MM.1S (cell line): ENCODE data around the gene KRTAP12-1.

Experiments used
- DNase-seq: peaks from one replicate; pipeline ENCODE4 v3.0.0-alpha.2; 2015
- H2AFZ ChIP-seq: fragments of 300-600 bp; sonication (generic); 2 replicates; pipeline ENCODE4 v1.6.0; 2016; ENCODE audit warnings: antibody characterized with exemption, low read length
- H3F3A ChIP-seq: fragments of 300-600 bp; sonication (generic); 2 replicates; pipeline ENCODE4 v1.6.1; 2016; ENCODE audit warnings: mild to moderate bottlenecking, antibody characterized with exemption, low read length, moderate library complexity, mixed read lengths; ENCODE audit not compliant: insufficient read depth
- H3K27ac ChIP-seq: fragments of 300-600 bp; sonication (generic); 2 replicates; pipeline ENCODE4 v1.5.1; 2016; ENCODE audit warnings: mild to moderate bottlenecking, low read length
- H3K27me3 ChIP-seq: fragments of 300-600 bp; sonication (generic); replicated peaks from 2 replicates; pipeline ENCODE4 v1.6.0; 2016; ENCODE audit warnings: low read length; ENCODE audit not compliant: insufficient read depth
- H3K36me3 ChIP-seq: fragments of 300-600 bp; sonication (generic); replicated peaks from 2 replicates; pipeline ENCODE4 v1.6.1; 2016; ENCODE audit warnings: mild to moderate bottlenecking, low read length, mixed read lengths; ENCODE audit not compliant: insufficient read depth
- H3K4me1 ChIP-seq: fragments of 300-600 bp; sonication (generic); 2 replicates; pipeline ENCODE4 v1.6.1; 2016; ENCODE audit warnings: low read length, mixed read lengths
- H3K4me2 ChIP-seq: fragments of 300-600 bp; sonication (generic); 2 replicates; pipeline ENCODE4 v1.6.0; 2016; ENCODE audit warnings: low read depth, low read length
- H3K4me3 ChIP-seq: fragments of 300-600 bp; sonication (generic); 2 replicates; pipeline ENCODE4 v1.5.1; 2016; ENCODE audit warnings: low read length, mixed read lengths
- H3K79me2 ChIP-seq: fragments of 300-600 bp; sonication (generic); 2 replicates; pipeline ENCODE4 v1.6.1; 2016; ENCODE audit warnings: mixed run types, low read length, mixed read lengths
- H3K9ac ChIP-seq: fragments of 300-600 bp; sonication (generic); 2 replicates; pipeline ENCODE4 v1.6.1; 2016; ENCODE audit warnings: low read length, mixed read lengths
- H3K9me2 ChIP-seq: fragments of 300-600 bp; sonication (generic); replicated peaks from 2 replicates; pipeline ENCODE4 v1.6.1; 2016; ENCODE audit warnings: mild to moderate bottlenecking, low read length, mixed read lengths; ENCODE audit not compliant: insufficient read depth
- H3K9me3 ChIP-seq: fragments of 300-600 bp; sonication (generic); replicated peaks from 2 replicates; pipeline ENCODE4 v1.6.1; 2016; ENCODE audit warnings: mild to moderate bottlenecking, low read length, mixed read lengths; ENCODE audit not compliant: insufficient read depth
- H4K20me1 ChIP-seq: fragments of 300-600 bp; sonication (generic); 2 replicates; pipeline ENCODE4 v1.6.1; 2016; ENCODE audit warnings: mild to moderate bottlenecking, low read length, moderate library complexity, mixed read lengths; ENCODE audit not compliant: insufficient read depth
- CTCF ChIP-seq: fragments of 300-600 bp; sonication (generic); IDR thresholded peaks from 2 replicates; pipeline ENCODE4 v1.5.1; 2016; ENCODE audit warnings: antibody characterized with exemption, low read length, mixed read lengths
- EZH2 ChIP-seq: fragments of 300-600 bp; sonication (generic); optimal IDR thresholded peaks from 2 replicates; pipeline ENCODE3; 2017; ENCODE audit warnings: low read depth, mild to moderate bottlenecking, antibody characterized with exemption, low read length, mixed read lengths
- EZH2phosphoT487 ChIP-seq: fragments of 300-600 bp; sonication (generic); IDR thresholded peaks from 2 replicates; pipeline ENCODE4 v1.6.1; 2018; ENCODE audit warnings: antibody characterized with exemption, low read length

The KRTAP12-1 gene

DNA sequence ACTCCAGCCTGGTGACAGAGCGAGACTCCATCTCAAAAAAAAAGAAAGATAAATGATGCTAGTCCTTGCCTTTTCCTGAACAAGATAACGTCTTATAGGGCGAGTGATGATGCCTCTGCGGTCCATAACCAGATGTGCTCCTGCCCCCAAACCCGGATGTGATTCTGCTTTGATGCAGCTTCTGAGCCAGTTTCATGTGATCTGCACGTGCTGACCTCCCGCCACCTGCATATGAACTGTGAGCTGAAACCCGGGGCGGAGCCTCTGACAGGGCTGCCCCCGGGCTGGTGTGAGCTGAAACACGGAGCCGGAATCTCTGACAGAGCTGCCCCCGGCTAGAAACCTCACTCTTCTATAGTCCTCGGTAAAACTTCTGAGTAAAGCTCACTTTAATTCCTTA is 28.8 kb downstream of the KRTAP12-1 start:
- H4K20me1 ChIP-seq = no peaks in the 10 kb centered on the region
- no peak overlapping the region for H3K9ac ChIP-seq
- peak; percentile 40 for DNase-seq
- H3K79me2 ChIP-seq = no peaks in the 10 kb centered on the region
- no peaks in the 10 kb centered on the region for H3K36me3 ChIP-seq
- peaks cover 83% of the 10 kb centered on the region for H3K27me3 ChIP-seq
- H2AFZ ChIP-seq = no peak overlapping the region
- no peaks in the 10 kb centered on the region for H3K4me1 ChIP-seq
- H3K4me2 ChIP-seq = no peak overlapping the region
- H3K4me3 ChIP-seq = no peak overlapping the region
- no peak overlapping the region for H3K27ac ChIP-seq
- TF ChIP-seq EZH2phosphoT487 (no peak), CTCF (no peak), EZH2 (no peak)
- H3K9me3 ChIP-seq = no peaks in the 10 kb centered on the region
- no peaks in the 10 kb centered on the region for H3F3A ChIP-seq
- H3K9me2 ChIP-seq = no peaks in the 10 kb centered on the region

GRCh38 chr21:44650973-44651675 is 30.8 kb downstream of the KRTAP12-1 start:
- Histone ChIP-seq H4K20me1 (no peaks in the 10 kb centered on the region), H3K4me1 (no peaks in the 10 kb centered on the region), H3K9me3 (no peaks in the 10 kb centered on the region), H3F3A (no peaks in the 10 kb centered on the region), H3K4me2 (no peak overlapping the region), H3K4me3 (no peak overlapping the region), H3K9ac (no peak overlapping the region), H3K36me3 (no peaks in the 10 kb centered on the region), H3K79me2 (no peaks in the 10 kb centered on the region), H2AFZ (no peak overlapping the region), H3K27me3 (peaks cover 84% of the 10 kb centered on the region), H3K27ac (no peak overlapping the region), H3K9me2 (no peaks in the 10 kb centered on the region)
- DNase-seq = no peak
- TF ChIP-seq EZH2phosphoT487 (no peak), CTCF (no peak), EZH2 (no peak)

- no peak overlapping the region for H3K4me2 ChIP-seq
- no peaks in the 10 kb centered on the region for H3F3A ChIP-seq
- no peaks in the 10 kb centered on the region for H3K36me3 ChIP-seq
- no peaks in the 10 kb centered on the region for H3K9me3 ChIP-seq
- no peak overlapping the region for H3K4me3 ChIP-seq
- H3K9ac ChIP-seq = no peak overlapping the region
- H3K79me2 ChIP-seq = no peaks in the 10 kb centered on the region
- no peak overlapping the region for H2AFZ ChIP-seq
- peaks cover 86% of the 10 kb centered on the region for H3K27me3 ChIP-seq
- no peak for TF ChIP-seq EZH2phosphoT487
- TF ChIP-seq EZH2 = no peak
- no peak for TF ChIP-seq CTCF
- no peaks in the 10 kb centered on the region for H4K20me1 ChIP-seq
- no peak for DNase-seq
- no peaks in the 10 kb centered on the region for H3K9me2 ChIP-seq
- H3K27ac ChIP-seq = no peak overlapping the region
- H3K4me1 ChIP-seq = no peaks in the 10 kb centered on the region
These were observed 31.5 kb downstream of the KRTAP12-1 start for GRCh38 chr21:44650265-44650972.
